Nephron (organoid): ENCODE measurements around the gene JAM3.
A peak's percentile ranks its signal among the peaks of the same experiment; 100 is the strongest.

ENCODE experiments used
- H3K27ac Mint-ChIP-seq, 3 experiments: 2 replicates each; pipeline ENCODE4 v1.8.0; 2020; ENCODE audit warnings: mixed read lengths in 3 of 3, mild to moderate bottlenecking in 2 of 3, moderate library complexity in 1 of 3
- H3K27me3 Mint-ChIP-seq: 2 replicates; pipeline ENCODE4 v1.8.0; 2021; ENCODE audit warnings: low read depth, mild to moderate bottlenecking, moderate library complexity, mixed read lengths
- H3K36me3 Mint-ChIP-seq: 2 replicates; pipeline ENCODE4 v1.8.0; 2020; ENCODE audit warnings: low read depth, mixed read lengths
- H3K4me1 Mint-ChIP-seq: 2 replicates; pipeline ENCODE4 v1.8.0; 2020; ENCODE audit warnings: mixed read lengths
- H3K4me3 Mint-ChIP-seq, 3 experiments: 2 replicates each; pipeline ENCODE4 v1.8.0; 2020; ENCODE audit warnings: mild to moderate bottlenecking in 3 of 3, mixed read lengths in 3 of 3, moderate library complexity in 2 of 3
- H3K9me3 Mint-ChIP-seq: 2 replicates; pipeline ENCODE4 v1.8.0; 2020; ENCODE audit warnings: mixed read lengths
- TF ChIP-seq, protein P1 (sequence below), 3 experiments: fragments of 200-600 bp; sonication (generic); IDR thresholded peaks; one replicate each; pipeline ENCODE4 v1.5.0; 2021; ENCODE audit warnings: antibody characterized with exemption in 3 of 3; ENCODE audit not compliant: unreplicated experiment in 3 of 3

The JAM3 gene

DNA sequence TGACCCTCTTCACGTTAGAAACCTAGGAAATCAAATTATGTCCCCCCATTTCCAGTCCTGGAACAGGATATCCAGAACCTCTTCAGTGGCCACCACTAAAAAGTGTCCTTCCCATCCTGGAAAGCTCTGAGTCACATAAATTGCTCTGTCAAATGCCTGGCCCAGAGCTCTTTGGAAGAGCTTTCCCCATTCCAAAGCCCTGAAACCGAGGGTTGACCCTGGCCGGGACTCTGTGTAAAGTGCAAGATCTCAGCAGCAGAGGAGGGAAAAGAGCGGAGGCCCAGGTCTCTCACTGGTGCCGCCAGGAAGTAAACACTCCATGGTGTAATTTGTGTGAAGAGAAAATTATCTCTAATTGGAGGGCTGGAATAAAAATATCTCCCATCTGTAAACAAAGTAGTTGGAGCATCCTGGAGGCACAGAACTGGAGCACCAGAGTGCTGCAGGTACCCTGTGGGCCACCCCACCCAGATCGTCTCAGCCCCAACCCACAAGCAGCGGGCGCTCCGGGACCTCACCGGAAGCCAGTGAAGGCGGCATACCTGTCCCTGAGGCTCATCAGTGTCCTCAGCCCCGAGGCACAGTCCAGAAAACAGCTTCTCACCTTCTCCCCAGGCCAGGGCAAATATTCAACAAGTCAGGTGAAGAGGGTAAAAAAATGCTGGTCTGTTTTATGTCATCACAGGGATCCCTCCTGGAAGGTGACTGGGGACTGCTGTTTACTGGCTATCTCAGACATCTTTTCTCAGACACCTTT, 4.7 kb upstream of the JAM3 start:
- Mint-ChIP-seq H3K4me3 (no peak overlapping the region), H3K27me3 (peaks cover 43% of the 10 kb centered on the region), H3K9me3 (no peaks in the 10 kb centered on the region), H3K36me3 (no peaks in the 10 kb centered on the region), H3K27ac (no peak overlapping the region), H3K4me1 (peaks cover 13% of the 10 kb centered on the region)
- TF ChIP-seq, protein P1, sequence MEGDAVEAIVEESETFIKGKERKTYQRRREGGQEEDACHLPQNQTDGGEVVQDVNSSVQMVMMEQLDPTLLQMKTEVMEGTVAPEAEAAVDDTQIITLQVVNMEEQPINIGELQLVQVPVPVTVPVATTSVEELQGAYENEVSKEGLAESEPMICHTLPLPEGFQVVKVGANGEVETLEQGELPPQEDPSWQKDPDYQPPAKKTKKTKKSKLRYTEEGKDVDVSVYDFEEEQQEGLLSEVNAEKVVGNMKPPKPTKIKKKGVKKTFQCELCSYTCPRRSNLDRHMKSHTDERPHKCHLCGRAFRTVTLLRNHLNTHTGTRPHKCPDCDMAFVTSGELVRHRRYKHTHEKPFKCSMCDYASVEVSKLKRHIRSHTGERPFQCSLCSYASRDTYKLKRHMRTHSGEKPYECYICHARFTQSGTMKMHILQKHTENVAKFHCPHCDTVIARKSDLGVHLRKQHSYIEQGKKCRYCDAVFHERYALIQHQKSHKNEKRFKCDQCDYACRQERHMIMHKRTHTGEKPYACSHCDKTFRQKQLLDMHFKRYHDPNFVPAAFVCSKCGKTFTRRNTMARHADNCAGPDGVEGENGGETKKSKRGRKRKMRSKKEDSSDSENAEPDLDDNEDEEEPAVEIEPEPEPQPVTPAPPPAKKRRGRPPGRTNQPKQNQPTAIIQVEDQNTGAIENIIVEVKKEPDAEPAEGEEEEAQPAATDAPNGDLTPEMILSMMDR (IDR thresholded peaks at IDR 0.05; ENCODE audit: unreplicated experiment in 3 of 3) = no peak

DNA sequence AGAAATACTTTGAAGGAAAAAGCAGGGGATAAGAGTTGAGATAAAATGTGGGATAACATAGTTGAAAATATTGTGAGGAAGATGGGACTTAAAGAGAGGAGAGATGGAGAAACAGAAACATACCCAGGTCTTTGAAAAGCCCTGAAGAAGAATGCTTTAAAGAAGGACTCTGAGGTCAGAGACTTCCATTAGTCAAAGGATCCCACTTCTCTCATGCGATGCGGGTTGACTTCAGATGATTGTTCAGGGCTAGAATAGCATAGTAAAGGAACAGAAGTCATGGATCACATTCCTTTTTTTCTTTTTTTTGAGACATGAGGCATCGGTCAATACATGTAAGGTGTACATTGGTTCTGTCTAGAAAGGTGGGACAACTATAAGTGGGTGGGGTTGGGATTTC, 3.5 kb upstream of the JAM3 start:
- peaks cover 13% of the 10 kb centered on the region for H3K4me1 Mint-ChIP-seq
- H3K4me3 Mint-ChIP-seq = no peak overlapping the region
- no peak overlapping the region for H3K27ac Mint-ChIP-seq
- no peaks in the 10 kb centered on the region for H3K9me3 Mint-ChIP-seq
- H3K36me3 Mint-ChIP-seq = no peaks in the 10 kb centered on the region
- TF ChIP-seq, protein P1 (IDR thresholded peaks at IDR 0.05; ENCODE audit: unreplicated experiment in 3 of 3) = no peak
- H3K27me3 Mint-ChIP-seq = peaks cover 43% of the 10 kb centered on the region

DNA sequence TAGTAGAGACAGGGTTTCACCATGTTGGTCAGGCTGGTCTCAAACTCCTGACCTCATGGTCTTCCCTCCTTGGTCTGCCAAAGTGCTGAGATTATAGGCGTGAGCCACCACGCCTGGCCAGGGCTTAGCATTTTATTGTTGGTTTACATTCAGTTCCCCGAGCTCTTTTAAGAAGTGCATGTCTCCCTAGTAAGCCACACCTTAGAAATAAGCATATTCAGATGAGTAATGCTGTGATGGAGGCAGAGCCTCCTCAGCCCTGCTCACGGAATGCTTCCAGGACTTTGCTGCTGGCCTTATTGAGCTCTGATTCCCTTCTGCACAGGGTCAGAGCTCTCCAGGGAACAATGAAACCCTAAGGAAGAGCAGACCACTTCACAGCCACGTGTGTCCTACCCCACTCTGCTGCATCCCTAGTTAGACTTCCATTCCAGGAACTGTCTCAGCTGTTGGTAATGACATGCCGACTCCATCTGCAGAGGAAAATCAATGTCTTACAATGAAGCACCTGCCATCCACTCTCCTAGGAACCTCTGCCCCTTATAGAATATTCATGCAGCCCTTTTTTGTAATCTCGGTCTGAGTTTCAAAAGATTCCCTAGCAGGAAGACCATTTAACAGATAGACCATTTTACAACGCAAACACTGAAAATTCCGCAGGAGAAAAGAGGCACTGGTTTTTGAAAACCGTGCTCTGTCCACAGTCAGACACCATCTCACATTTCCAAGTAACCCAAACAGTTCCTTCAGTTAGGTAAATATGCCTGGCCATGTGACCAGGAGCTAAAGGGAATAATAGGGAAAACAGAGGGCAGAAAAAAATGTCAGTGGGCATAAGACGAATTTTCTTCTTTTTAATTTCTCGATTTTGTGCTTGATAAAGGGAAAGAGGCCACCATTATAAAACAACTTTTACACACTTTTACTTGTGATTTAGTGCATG, 1.7 kb upstream of the JAM3 start:
- Mint-ChIP-seq H3K27me3 (peaks cover 31% of the 10 kb centered on the region), H3K9me3 (no peaks in the 10 kb centered on the region), H3K36me3 (no peaks in the 10 kb centered on the region), H3K27ac (peak overlapping the region in 1 of 3 experiments; percentile 23), H3K4me1 (peaks cover 18% of the 10 kb centered on the region), H3K4me3 (peak overlapping the region in 2 of 3 experiments; percentile 6 to 54)
- TF ChIP-seq, protein P1 (IDR thresholded peaks at IDR 0.05; ENCODE audit: unreplicated experiment in 3 of 3) = no peak

DNA sequence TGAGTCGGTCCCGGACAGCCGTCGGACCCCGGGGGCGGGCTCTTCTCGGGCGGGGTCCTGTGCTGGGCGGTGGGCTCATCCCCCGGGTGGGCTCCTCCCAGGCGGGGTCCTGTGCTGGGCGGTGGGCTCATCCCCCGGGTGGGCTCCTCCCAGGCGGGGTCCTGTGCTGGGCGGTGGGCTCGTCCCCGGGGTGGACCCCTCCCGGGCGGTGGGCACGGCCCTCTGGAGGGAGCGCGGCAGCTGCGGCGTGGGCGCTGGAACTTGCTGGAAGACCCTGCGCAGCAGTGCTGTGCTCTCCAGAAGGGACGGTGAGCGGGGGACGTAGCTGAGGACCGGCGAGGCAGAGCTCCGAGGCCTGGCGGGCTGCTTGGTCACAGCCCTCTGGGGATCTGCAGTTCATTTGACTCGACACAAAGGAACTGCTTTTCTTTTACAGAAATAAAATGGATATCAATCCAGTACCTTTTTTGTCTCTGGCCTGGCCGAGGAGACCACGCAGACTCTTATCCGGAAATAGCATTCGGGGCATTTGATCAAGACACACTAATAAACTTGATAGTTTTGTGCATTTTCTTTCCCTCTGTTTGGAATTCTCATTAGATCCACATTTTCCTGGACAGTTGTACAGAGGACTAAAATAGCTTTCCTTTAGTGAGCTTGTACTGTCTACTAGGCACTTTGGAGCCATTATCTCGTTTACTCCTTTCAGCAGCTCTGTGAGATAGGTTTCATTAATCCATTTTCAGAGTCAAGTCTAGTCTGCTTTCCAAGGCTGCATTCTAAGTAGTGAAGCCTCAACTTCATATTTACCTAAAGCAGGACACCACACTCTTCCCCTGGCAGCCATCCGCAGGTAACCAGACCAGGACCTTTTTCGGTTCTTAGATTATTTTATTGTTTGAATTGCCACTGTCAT, 812 bp downstream of the JAM3 start:
- H3K27ac Mint-ChIP-seq = peak overlapping the region; percentile 77 to 85 (median 83)
- TF ChIP-seq, protein P1 (IDR thresholded peaks at IDR 0.05; ENCODE audit: unreplicated experiment in 3 of 3) = no peak
- H3K27me3 Mint-ChIP-seq = peaks cover 22% of the 10 kb centered on the region
- no peaks in the 10 kb centered on the region for H3K9me3 Mint-ChIP-seq
- peaks cover 39% of the 10 kb centered on the region for H3K4me1 Mint-ChIP-seq
- H3K4me3 Mint-ChIP-seq = peak overlapping the region; percentile 79 to 96 (median 87)
- no peaks in the 10 kb centered on the region for H3K36me3 Mint-ChIP-seq

DNA sequence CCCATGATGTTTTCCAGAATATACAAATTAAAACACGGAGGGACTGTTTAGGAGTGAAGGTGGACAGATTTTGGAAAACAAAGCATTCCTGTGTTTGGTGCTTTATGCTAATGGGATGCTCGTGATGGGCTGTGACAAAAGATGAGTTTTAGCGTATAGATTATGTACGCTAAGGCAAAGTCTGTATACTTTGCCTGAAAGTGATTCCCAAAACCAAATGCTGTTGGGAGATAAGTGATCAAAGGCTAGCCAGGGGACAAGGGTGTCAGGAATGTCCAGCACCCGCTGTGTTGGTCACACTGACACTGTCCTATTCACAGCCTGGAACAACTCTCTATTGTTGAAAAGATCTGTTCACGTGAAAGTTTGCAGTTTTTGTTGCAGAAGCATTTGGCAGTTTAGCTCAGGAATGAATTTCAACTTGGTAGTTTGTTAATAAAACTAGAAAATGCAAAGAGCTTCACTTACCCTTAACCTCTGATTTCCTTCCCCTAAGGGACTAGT, 1.5 kb downstream of the JAM3 start:
- Mint-ChIP-seq H3K9me3 (no peaks in the 10 kb centered on the region), H3K27me3 (peaks cover 20% of the 10 kb centered on the region), H3K4me1 (peaks cover 46% of the 10 kb centered on the region), H3K36me3 (no peaks in the 10 kb centered on the region), H3K27ac (peak overlapping the region; percentile 23 to 83 (median 77)), H3K4me3 (peak overlapping the region; percentile 79 to 96 (median 87))
- TF ChIP-seq, protein P1 (IDR thresholded peaks at IDR 0.05; ENCODE audit: unreplicated experiment in 3 of 3) = no peak
